SK-N-MC (cell line): ENCODE data around the gene AGTR1.

ENCODE experiments used
- EZH2 ChIP-seq: fragments of 200-600 bp; sonication (generic); IDR thresholded peaks from one replicate; pipeline ENCODE4 v1.6.1; 2017; ENCODE audit warnings: antibody characterized with exemption
- POLR2AphosphoS5 ChIP-seq: IDR thresholded peaks from 2 replicates; pipeline ENCODE4 v1.6.1; 2012; ENCODE audit warnings: mild to moderate bottlenecking, low read depth, low read length, borderline replicate concordance

- no peak for TF ChIP-seq EZH2
- no peak for TF ChIP-seq POLR2AphosphoS5
Observed at GRCh38 chr3:148698190-148698810, 597 bp downstream of the AGTR1 start.
